Keratinocyte (primary cell): Measurements from ENCODE around the gene ZNF79. TPM values are rescaled to one million over a fixed set of nuclear protein-coding genes. Genes with fewer than 3 reads are reported as not detected.

Experiments used
- DNase-seq: peaks from one replicate; pipeline ENCODE4 v3.0.0-alpha.2; 2011; ENCODE audit warnings: low read depth, missing footprints, low spot score
- FAIRE-seq: peaks from 2 replicates; lab custom pipeline; 2011; peaks lifted over from hg19 to GRCh38; lab: Jason Lieb, UNC
- H2AFZ ChIP-seq: 2 replicates; pipeline ENCODE4 v1.6.0; 2012; ENCODE audit warnings: low read length, control low read depth, inconsistent platforms; ENCODE audit not compliant: control insufficient read depth
- H3K27ac ChIP-seq: 2 replicates; pipeline ENCODE4 v1.5.1; 2011; ENCODE audit warnings: low read length; ENCODE audit not compliant: control insufficient read depth, insufficient read depth
- H3K27me3 ChIP-seq: 3 replicates; pipeline ENCODE4 v1.6.0; 2011; ENCODE audit warnings: low read length; ENCODE audit not compliant: control insufficient read depth, insufficient read depth; ENCODE audit errors: extremely low read depth
- H3K36me3 ChIP-seq, 2 experiments: 2 replicates in 1 of 2; 3 replicates in 1 of 2; pipeline ENCODE4 v1.5.1; 2011; ENCODE audit warnings: low read length in 2 of 2, mild to moderate bottlenecking in 1 of 2; ENCODE audit not compliant: control insufficient read depth in 2 of 2, insufficient read depth in 2 of 2; ENCODE audit errors: extremely low read depth in 1 of 2
- H3K4me1 ChIP-seq: 3 replicates; pipeline ENCODE4 v1.5.1; 2011; ENCODE audit warnings: low read length; ENCODE audit not compliant: control insufficient read depth, insufficient read depth; ENCODE audit errors: extremely low read depth
- H3K4me2 ChIP-seq: 3 replicates; pipeline ENCODE4 v1.6.0; 2011; ENCODE audit warnings: low read depth, low read length; ENCODE audit not compliant: control insufficient read depth, insufficient read depth; ENCODE audit errors: extremely low read depth
- H3K4me3 ChIP-seq, 3 experiments: fragments of 200-600 bp in 1 of 3; sonication (generic) in 1 of 3; 2 replicates in 2 of 3; 3 replicates in 1 of 3; pipeline ENCODE4 v1.5.1; 2011 to 2016; ENCODE audit warnings: low read length in 3 of 3, mild to moderate bottlenecking in 3 of 3, control low read depth in 2 of 3, inconsistent platforms in 1 of 3, low read depth in 1 of 3, mixed read lengths in 1 of 3, mixed run types in 1 of 3, moderate library complexity in 1 of 3; ENCODE audit not compliant: control insufficient read depth in 2 of 3, insufficient read depth in 2 of 3; ENCODE audit errors: extremely low read depth in 1 of 3
- H3K79me2 ChIP-seq: 2 replicates; pipeline ENCODE4 v1.6.0; 2012; ENCODE audit warnings: low read length; ENCODE audit not compliant: control insufficient read depth, insufficient read depth
- H3K9ac ChIP-seq: 3 replicates; pipeline ENCODE4 v1.6.0; 2011; ENCODE audit warnings: low read length; ENCODE audit not compliant: control insufficient read depth, insufficient read depth; ENCODE audit errors: extremely low read depth
- H3K9me1 ChIP-seq: 3 replicates; pipeline ENCODE4 v1.6.0; 2011; ENCODE audit warnings: low read length; ENCODE audit not compliant: control insufficient read depth, insufficient read depth; ENCODE audit errors: extremely low read depth
- H3K9me3 ChIP-seq: 2 replicates; pipeline ENCODE4 v1.5.1; 2012; ENCODE audit warnings: low read depth, low read length; ENCODE audit not compliant: control insufficient read depth
- H4K20me1 ChIP-seq: 3 replicates; pipeline ENCODE4 v1.6.0; 2011; ENCODE audit warnings: low read length; ENCODE audit not compliant: control insufficient read depth, insufficient read depth; ENCODE audit errors: extremely low read depth
- CTCF ChIP-seq, 3 experiments: IDR thresholded peaks in 1 of 3; conservative IDR thresholded peaks in 1 of 3; optimal IDR thresholded peaks in 1 of 3; 2 replicates in 2 of 3; 3 replicates in 1 of 3; pipeline versions ENCODE3 to v1.5.1; 2011; ENCODE audit warnings: low read length in 3 of 3, mild to moderate bottlenecking in 3 of 3, moderate library complexity in 2 of 3, control low read depth in 1 of 3, inconsistent platforms in 1 of 3; ENCODE audit not compliant: insufficient read depth in 2 of 3; ENCODE audit errors: extremely low read depth in 1 of 3
- EZH2 ChIP-seq: IDR thresholded peaks from one replicate; pipeline ENCODE4 v1.6.1; 2012; ENCODE audit warnings: inconsistent platforms, mild to moderate bottlenecking, low read length, moderate library complexity
- dilution Hi-C: fragments of 300-500 bp; cut with MboI; formaldehyde crosslinking; loops from one replicate; pipeline ENCODE4 v1.7.0; 2020; ENCODE audit warnings: low sequenced_read_pairs; ENCODE audit not compliant: extremely low pct_ligation_motif_present
- polyA plus RNA-seq, 5 experiments: library from polyadenylated mRNA; depleted of rRNA in 3 of 5; stranded (reverse) in 3 of 5; stranded (forward) in 1 of 5; unstranded in 1 of 5; fragments of >200 nt; gene quantifications; 1 replicate in 1 of 5; 2 replicates in 3 of 5; 3 replicates in 1 of 5; pipeline versions ENCODE4 v1.2.1 to v1.2.3, GENCODE V29; 2011 to 2012; ENCODE audit warnings: missing spikeins in 2 of 5, low read depth in 1 of 5, low replicate concordance in 1 of 5

Gene ZNF79
- polyA plus RNA-seq, 1 donor (not counting 4 experiments of a cell fraction or from before 2014, with no cell fraction given) = 4.8 TPM

GRCh38 chr9:127424676-127424999, 456 bp downstream of the ZNF79 start:
- Histone ChIP-seq H2AFZ (peak overlapping the region; percentile 96), H3K4me2 (peak overlapping the region; percentile 99), H3K4me1 (peaks cover 34% of the 10 kb centered on the region), H3K79me2 (peaks cover 43% of the 10 kb centered on the region), H4K20me1 (no peaks in the 10 kb centered on the region), H3K4me3 (peak overlapping the region; percentile 70 to 98 (median 96)), H3K9ac (peak overlapping the region; percentile 92), H3K36me3 (peaks cover 7% of the 10 kb centered on the region in 2 experiments), H3K27me3 (no peaks in the 10 kb centered on the region), H3K9me3 (no peaks in the 10 kb centered on the region), H3K27ac (peak overlapping the region; percentile 92), H3K9me1 (no peaks in the 10 kb centered on the region)
- DNase-seq (no peak), FAIRE-seq (no peak)
- dilution Hi-C loops = no loop called here
- peak in 1 of 3 experiments; percentile 40 for TF ChIP-seq CTCF (optimal IDR thresholded peaks at IDR 0.05 in 1 of 3, IDR thresholded peaks at IDR 0.05 in 1 of 3, conservative IDR thresholded peaks at IDR 0.05 in 1 of 3; ENCODE audit: extremely low read depth in 1 of 3, insufficient read depth in 2 of 3, low read length in 3 of 3)
- TF ChIP-seq EZH2 = no peak

GRCh38 chr9:127426756-127427155, 2.6 kb downstream of the ZNF79 start:
- no peak overlapping the region for H3K4me2 ChIP-seq
- no peak for TF ChIP-seq CTCF (optimal IDR thresholded peaks at IDR 0.05 in 1 of 3, IDR thresholded peaks at IDR 0.05 in 1 of 3, conservative IDR thresholded peaks at IDR 0.05 in 1 of 3; ENCODE audit: extremely low read depth in 1 of 3, insufficient read depth in 2 of 3, low read length in 3 of 3)
- no peak for TF ChIP-seq EZH2

More at GRCh38 chr9:127426756-127427155, 2.6 kb downstream of the ZNF79 start:
- Histone ChIP-seq H3K27me3 (no peaks in the 10 kb centered on the region), H3K27ac (peak overlapping the region; percentile 5), H3K9ac (no peak overlapping the region), H4K20me1 (no peaks in the 10 kb centered on the region), H2AFZ (no peak overlapping the region), H3K79me2 (peaks cover 51% of the 10 kb centered on the region), H3K4me3 (no peak overlapping the region), H3K9me1 (no peaks in the 10 kb centered on the region), H3K4me1 (peaks cover 31% of the 10 kb centered on the region), H3K36me3 (peaks cover 12 to 14% of the 10 kb centered on the region in 2 experiments), H3K9me3 (no peaks in the 10 kb centered on the region)
- FAIRE-seq = no peak
- dilution Hi-C loops = no loop called here
- no peak for DNase-seq
